D721Med (cell line): ENCODE results near the gene PCDHA2.
"Not testable (repeated sequence)": the region's sequence is repeated elsewhere in the genome, so short reads cannot be mapped to it uniquely, and the experiment has no call there.

Source experiments
- DNase-seq: peaks from one replicate; pipeline ENCODE4 v3.0.0; 2011; ENCODE audit warnings: low spot score; ENCODE audit not compliant: insufficient read length
- FAIRE-seq: peaks from 2 replicates; lab custom pipeline; 2011; peaks lifted over from hg19 to GRCh38; lab: Jason Lieb, UNC
- CTCF ChIP-seq: IDR thresholded peaks from 2 replicates; pipeline ENCODE4 v1.5.1; 2012; ENCODE audit warnings: mild to moderate bottlenecking, control low read depth; ENCODE audit not compliant: insufficient read depth; ENCODE audit errors: missing control alignments

Gene PCDHA2

GRCh38 chr5:140827704-140828361 lies 33.2 kb downstream of the PCDHA2 start, which contains the start of gene PCDHA6:
PCDHA6 (plus strand) TSS chr5:140827960; CDS start chr5:140828092, 132 bp downstream.
- peak; percentile 77 for FAIRE-seq
- no peak for DNase-seq

GRCh38 chr5:140828362-140828737 lies 33.7 kb downstream of the PCDHA2 start:
- TF ChIP-seq CTCF: peak; percentile 45
- FAIRE-seq (no peak), DNase-seq (no peak)

More at GRCh38 chr5:140827704-140828361, 33.2 kb downstream of the PCDHA2 start, which contains the start of gene PCDHA6:
- peak; percentile 49 for TF ChIP-seq CTCF

- DNase-seq, FAIRE-seq: not testable (repeated sequence)
Observed at GRCh38 chr5:140829511-140830501, 35.2 kb downstream of the PCDHA2 start.

GRCh38 chr5:140833993-140834392 lies 39.3 kb downstream of the PCDHA2 start, which contains the start of gene PCDHA7:
PCDHA7 (plus strand) TSS chr5:140834269; CDS start chr5:140834384, 115 bp downstream.
- DNase-seq (no peak), FAIRE-seq (no peak)
- no peak for TF ChIP-seq CTCF

GRCh38 chr5:140834439-140835008 lies 39.9 kb downstream of the PCDHA2 start:
- not testable (repeated sequence) for DNase-seq, FAIRE-seq

- no peak for TF ChIP-seq CTCF
- no peak for FAIRE-seq
- no peak for DNase-seq
Observed at GRCh38 chr5:140835622-140836510, 41.2 kb downstream of the PCDHA2 start.

- peak; percentile 47 for TF ChIP-seq CTCF
- DNase-seq (no peak), FAIRE-seq (no peak)
Observed at GRCh38 chr5:140840978-140841962, 46.6 kb downstream of the PCDHA2 start, which contains the start of gene PCDHA8. PCDHA8 (plus strand) TSS chr5:140841187; CDS start chr5:140841322, 135 bp downstream.
